ENCODE data around the gene DUT.

DNA sequence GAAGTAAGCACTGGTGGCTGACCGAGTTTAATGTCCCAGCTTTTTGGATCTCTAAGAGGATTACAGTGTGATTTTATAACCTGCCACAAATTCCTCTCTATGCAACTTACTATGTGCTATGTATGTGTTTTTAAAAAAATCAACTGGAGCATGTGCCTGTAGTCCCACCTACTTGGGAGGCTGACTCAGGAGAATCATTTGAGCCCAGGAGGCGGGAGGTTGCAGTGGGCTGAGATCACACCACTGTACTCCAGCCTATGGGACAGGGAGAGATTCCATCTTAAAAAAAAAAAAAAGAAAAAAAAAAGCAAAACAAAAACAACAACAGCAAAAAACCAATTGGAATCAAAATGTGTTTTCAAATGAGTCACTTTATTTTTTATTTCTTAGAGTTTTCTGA is 29.6 kb downstream of the DUT start:
- TF ChIP-seq CTCF (IDR thresholded peaks at IDR 0.05 in 2 of 3, conservative IDR thresholded peaks at IDR 0.05 in 1 of 3; ENCODE audit: insufficient read depth in 2 of 3, low read depth in 1 of 3, low read length in 3 of 3) (no peak), SMC3 (conservative IDR thresholded peaks at IDR 0.05; ENCODE audit: insufficient read depth, low read depth, low read length) (no peak), JUND (IDR thresholded peaks at IDR 0.05; ENCODE audit: borderline replicate concordance, low read depth, low read length) (no peak), JUND (tag; IDR thresholded peaks at IDR 0.05; ENCODE audit: borderline replicate concordance, low read depth, low read length) (no peak), TRIM28 (IDR thresholded peaks at IDR 0.05) (no peak)

Data from K562 (cell line).